OCI-LY3 (cell line): ENCODE results near the gene CYSTM1.

Experiments
- H2AFZ ChIP-seq: fragments of 200-600, 300-600 bp; shearing (Covaris generic); 2 replicates; pipeline ENCODE4 v1.6.0; 2014; ENCODE audit warnings: antibody characterized with exemption, low read depth, low read length
- H3K27ac ChIP-seq: fragments of 200-600, 300-600 bp; sonication (generic); 2 replicates; pipeline ENCODE4 v1.5.1; 2014; ENCODE audit warnings: mild to moderate bottlenecking, low read length, moderate library complexity, mixed read lengths
- H3K27me3 ChIP-seq: fragments of 200-600, 300-600 bp; sonication (generic); 2 replicates; pipeline ENCODE4 v1.6.1; 2014; ENCODE audit warnings: low read depth, low read length, mixed read lengths
- H3K36me3 ChIP-seq: fragments of 200-600, 300-600 bp; sonication (generic); replicated peaks from 2 replicates; pipeline ENCODE3; 2014; ENCODE audit warnings: low read depth, low read length, mixed read lengths
- H3K4me1 ChIP-seq: fragments of 300-600, 200-600 bp; sonication (generic); 2 replicates; pipeline ENCODE4 v1.6.1; 2014; ENCODE audit warnings: low read length, mixed read lengths
- H3K4me2 ChIP-seq: fragments of 200-600, 300-600 bp; sonication (generic); 2 replicates; pipeline ENCODE4 v1.6.1; 2014; ENCODE audit warnings: low read length, mixed read lengths
- H3K4me3 ChIP-seq: fragments of 300-600, 200-600 bp; sonication (generic); 2 replicates; pipeline ENCODE4 v1.5.1; 2014; ENCODE audit warnings: antibody characterized with exemption, mild to moderate bottlenecking, low read length, moderate library complexity
- H3K79me2 ChIP-seq: fragments of 300-600, 200-600 bp; shearing (Covaris generic); 2 replicates; pipeline ENCODE4 v1.6.1; 2014; ENCODE audit warnings: mild to moderate bottlenecking, low read length, mixed read lengths
- H3K9ac ChIP-seq: fragments of 300-600, 200-600 bp; shearing (Covaris generic); 2 replicates; pipeline ENCODE4 v1.6.0; 2014; ENCODE audit warnings: mild to moderate bottlenecking, low read length, moderate library complexity
- H3K9me3 ChIP-seq: fragments of 200-600, 300-600 bp; shearing (Covaris generic); 2 replicates; pipeline ENCODE4 v1.6.1; 2014; ENCODE audit warnings: low read length, mixed read lengths; ENCODE audit not compliant: insufficient read depth
- H4K20me1 ChIP-seq: fragments of 200-600, 300-600 bp; sonication (generic); 2 replicates; pipeline ENCODE4 v1.6.1; 2016; ENCODE audit warnings: low read length, mixed read lengths; ENCODE audit not compliant: insufficient read depth
- EZH2phosphoT487 ChIP-seq: fragments of 200-600 bp; shearing (Covaris generic); IDR thresholded peaks from 2 replicates; pipeline ENCODE4 v1.6.1; 2018; ENCODE audit warnings: antibody characterized with exemption, mixed run types, low read depth
- TF ChIP-seq, protein P1 (sequence below): fragments of 200-600, 300-600 bp; sonication (generic); IDR thresholded peaks from 2 replicates; pipeline ENCODE4 v1.5.1; 2014; ENCODE audit warnings: antibody characterized with exemption, low read length, low read depth

CYSTM1 gene

DNA sequence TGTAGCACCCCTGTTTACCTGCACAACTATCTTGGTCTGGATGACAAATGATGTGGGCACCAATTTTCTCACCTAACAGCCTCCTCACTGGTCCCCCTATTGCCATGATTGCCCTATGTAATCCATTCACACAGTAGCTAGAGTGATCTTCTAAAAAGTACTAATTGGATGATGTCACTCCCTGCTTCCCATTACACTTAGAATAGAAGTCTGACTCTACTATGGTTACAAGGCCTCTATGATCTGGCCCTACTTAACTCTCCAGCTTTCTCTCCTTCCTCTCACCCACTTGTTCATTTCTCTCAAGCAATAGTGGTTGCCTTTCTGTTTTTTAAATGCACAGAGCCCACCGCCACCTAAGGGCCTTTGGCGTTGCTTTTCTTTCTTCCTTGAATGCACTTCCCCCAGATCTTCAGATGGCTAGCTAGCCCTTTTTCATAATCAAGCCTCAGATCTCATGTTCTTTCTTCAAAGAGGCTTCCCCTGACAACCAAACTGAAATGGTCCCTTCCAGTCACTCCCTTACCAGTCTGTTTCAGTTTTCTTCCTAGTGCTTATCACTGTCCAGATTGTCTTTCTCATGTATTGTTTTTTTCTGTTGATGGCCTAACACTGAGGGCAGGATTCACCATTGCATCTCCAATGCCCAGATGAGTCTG is 40.6 kb upstream of the CYSTM1 start:
- no peaks in the 10 kb centered on the region for H3K79me2 ChIP-seq
- H3K9ac ChIP-seq, result no peak overlapping the region
- no peak overlapping the region for H3K4me2 ChIP-seq
- TF ChIP-seq, protein P1, sequence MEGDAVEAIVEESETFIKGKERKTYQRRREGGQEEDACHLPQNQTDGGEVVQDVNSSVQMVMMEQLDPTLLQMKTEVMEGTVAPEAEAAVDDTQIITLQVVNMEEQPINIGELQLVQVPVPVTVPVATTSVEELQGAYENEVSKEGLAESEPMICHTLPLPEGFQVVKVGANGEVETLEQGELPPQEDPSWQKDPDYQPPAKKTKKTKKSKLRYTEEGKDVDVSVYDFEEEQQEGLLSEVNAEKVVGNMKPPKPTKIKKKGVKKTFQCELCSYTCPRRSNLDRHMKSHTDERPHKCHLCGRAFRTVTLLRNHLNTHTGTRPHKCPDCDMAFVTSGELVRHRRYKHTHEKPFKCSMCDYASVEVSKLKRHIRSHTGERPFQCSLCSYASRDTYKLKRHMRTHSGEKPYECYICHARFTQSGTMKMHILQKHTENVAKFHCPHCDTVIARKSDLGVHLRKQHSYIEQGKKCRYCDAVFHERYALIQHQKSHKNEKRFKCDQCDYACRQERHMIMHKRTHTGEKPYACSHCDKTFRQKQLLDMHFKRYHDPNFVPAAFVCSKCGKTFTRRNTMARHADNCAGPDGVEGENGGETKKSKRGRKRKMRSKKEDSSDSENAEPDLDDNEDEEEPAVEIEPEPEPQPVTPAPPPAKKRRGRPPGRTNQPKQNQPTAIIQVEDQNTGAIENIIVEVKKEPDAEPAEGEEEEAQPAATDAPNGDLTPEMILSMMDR, result no peak
- TF ChIP-seq EZH2phosphoT487, result no peak
- H3K4me3 ChIP-seq, result no peak overlapping the region
- H2AFZ ChIP-seq, result no peak overlapping the region
- H4K20me1 ChIP-seq, result peaks cover 8% of the 10 kb centered on the region
- no peaks in the 10 kb centered on the region for H3K9me3 ChIP-seq
- H3K27ac ChIP-seq, result no peak overlapping the region
- no peaks in the 10 kb centered on the region for H3K36me3 ChIP-seq
- peaks cover 15% of the 10 kb centered on the region for H3K4me1 ChIP-seq
- H3K27me3 ChIP-seq, result peaks cover 6% of the 10 kb centered on the region; the same call in 1 of the 2 replicates

DNA sequence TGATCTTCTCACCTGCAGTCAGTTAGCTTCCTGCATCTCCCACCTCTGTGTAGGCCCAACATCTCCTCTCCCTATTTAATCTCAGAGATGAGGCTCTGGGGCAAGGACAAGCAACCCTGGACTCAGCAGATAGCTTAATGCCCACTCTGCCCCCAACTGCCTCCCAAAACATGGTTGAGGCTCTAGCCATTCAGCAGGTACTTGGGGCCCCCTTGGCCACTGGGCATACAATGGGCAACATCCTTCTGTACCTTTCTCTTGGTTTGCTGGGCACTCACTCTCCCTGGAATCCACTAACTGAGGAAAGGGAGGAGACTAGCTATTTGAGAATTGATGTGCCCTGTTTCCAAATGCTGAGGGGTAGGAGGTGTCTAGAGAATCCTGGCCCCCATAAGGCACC is 39.9 kb upstream of the CYSTM1 start:
- H3K9ac ChIP-seq, result no peak overlapping the region
- H3K27me3 ChIP-seq, result peaks cover 6% of the 10 kb centered on the region; the same call in 1 of the 2 replicates
- no peak overlapping the region for H3K27ac ChIP-seq
- no peak overlapping the region for H2AFZ ChIP-seq
- H3K4me2 ChIP-seq, result no peak overlapping the region
- no peaks in the 10 kb centered on the region for H3K36me3 ChIP-seq
- H3K79me2 ChIP-seq, result no peaks in the 10 kb centered on the region
- no peak overlapping the region for H3K4me3 ChIP-seq
- no peak for TF ChIP-seq EZH2phosphoT487
- TF ChIP-seq, protein P1, result no peak
- no peaks in the 10 kb centered on the region for H3K9me3 ChIP-seq
- H4K20me1 ChIP-seq, result peaks cover 8% of the 10 kb centered on the region
- peaks cover 15% of the 10 kb centered on the region for H3K4me1 ChIP-seq

DNA sequence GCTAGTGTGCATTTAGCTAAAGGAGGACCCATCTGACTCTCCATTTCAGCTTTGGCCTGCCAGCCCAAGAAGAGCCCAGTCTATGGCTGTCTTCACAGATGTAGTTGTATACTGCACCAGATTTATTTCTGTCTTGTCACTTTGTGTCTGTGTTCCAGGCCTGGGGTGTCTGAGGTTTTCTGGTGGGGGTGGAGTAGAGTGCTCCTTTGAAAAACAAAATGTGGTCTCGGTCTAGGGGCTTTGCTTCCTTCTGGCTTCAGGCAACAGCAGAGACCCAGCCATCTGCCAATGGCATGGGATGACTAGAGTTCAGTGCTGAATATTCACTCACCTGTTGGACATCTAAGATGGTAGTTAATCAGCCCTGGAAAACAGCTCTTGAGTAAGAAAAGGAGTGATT is 38.4 kb upstream of the CYSTM1 start:
- TF ChIP-seq, protein P1, result no peak
- TF ChIP-seq EZH2phosphoT487, result no peak
- Histone ChIP-seq H3K4me3 (no peak overlapping the region), H3K27ac (no peak overlapping the region), H3K79me2 (no peaks in the 10 kb centered on the region), H3K4me1 (peaks cover 16% of the 10 kb centered on the region), H4K20me1 (peaks cover 7% of the 10 kb centered on the region), H3K36me3 (no peaks in the 10 kb centered on the region), H3K4me2 (no peak overlapping the region), H2AFZ (no peak overlapping the region), H3K9ac (no peak overlapping the region), H3K27me3 (peaks cover 6% of the 10 kb centered on the region; the same call in 1 of the 2 replicates), H3K9me3 (no peaks in the 10 kb centered on the region)

DNA sequence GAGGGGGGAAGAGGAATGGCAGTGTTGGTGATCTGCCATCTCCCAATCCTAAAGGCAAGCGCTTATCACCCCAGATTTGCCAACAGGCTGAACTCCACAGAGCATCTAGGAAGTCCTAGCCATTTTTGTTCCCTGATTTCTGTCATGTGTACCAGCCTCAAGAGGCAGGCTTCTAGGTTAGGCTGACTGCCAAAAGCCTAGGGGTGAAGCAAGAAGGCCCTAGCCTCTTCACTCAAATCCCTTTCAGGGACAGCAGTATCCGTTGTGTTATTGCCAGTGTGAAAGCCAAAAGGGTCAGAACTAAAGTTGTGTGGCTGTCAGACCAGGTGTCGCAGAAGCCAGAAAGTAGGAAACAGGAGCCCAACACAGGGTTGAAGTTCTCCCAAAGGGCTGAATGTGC is 34.6 kb upstream of the CYSTM1 start:
- H3K27me3 ChIP-seq, result no peaks in the 10 kb centered on the region
- H3K27ac ChIP-seq, result no peak overlapping the region
- H3K9ac ChIP-seq, result no peak overlapping the region
- no peaks in the 10 kb centered on the region for H4K20me1 ChIP-seq
- H3K4me2 ChIP-seq, result no peak overlapping the region
- no peak overlapping the region for H3K4me3 ChIP-seq
- no peaks in the 10 kb centered on the region for H3K79me2 ChIP-seq
- no peak for TF ChIP-seq EZH2phosphoT487
- TF ChIP-seq, protein P1, result no peak
- H3K36me3 ChIP-seq, result no peaks in the 10 kb centered on the region
- H2AFZ ChIP-seq, result no peak overlapping the region
- peaks cover 10% of the 10 kb centered on the region for H3K4me1 ChIP-seq
- no peaks in the 10 kb centered on the region for H3K9me3 ChIP-seq
